AG10803 (cell line): Measurements from ENCODE around the gene SEC31A.
"Not testable (repeated sequence)": the region's sequence is repeated elsewhere in the genome, so short reads cannot be mapped to it uniquely, and the experiment has no call there.

ENCODE experiments used
- DNase-seq: peaks from one replicate; pipeline ENCODE4 v3.0.0; 2010; ENCODE audit warnings: low read depth
- H3K4me3 ChIP-seq: 2 replicates; pipeline ENCODE4 v1.5.1; 2011; ENCODE audit warnings: mild to moderate bottlenecking, low read length, control low read depth
- CTCF ChIP-seq: conservative IDR thresholded peaks from 2 replicates; pipeline ENCODE4 v1.5.1; 2011; ENCODE audit warnings: mild to moderate bottlenecking, low read length, control low read depth, inconsistent platforms

SEC31A gene

GRCh38 chr4:82919386-82919785 lies 28.4 kb upstream of the SEC31A start:
- no peak for DNase-seq
- TF ChIP-seq CTCF = no peak
- no peak overlapping the region for H3K4me3 ChIP-seq

DNA sequence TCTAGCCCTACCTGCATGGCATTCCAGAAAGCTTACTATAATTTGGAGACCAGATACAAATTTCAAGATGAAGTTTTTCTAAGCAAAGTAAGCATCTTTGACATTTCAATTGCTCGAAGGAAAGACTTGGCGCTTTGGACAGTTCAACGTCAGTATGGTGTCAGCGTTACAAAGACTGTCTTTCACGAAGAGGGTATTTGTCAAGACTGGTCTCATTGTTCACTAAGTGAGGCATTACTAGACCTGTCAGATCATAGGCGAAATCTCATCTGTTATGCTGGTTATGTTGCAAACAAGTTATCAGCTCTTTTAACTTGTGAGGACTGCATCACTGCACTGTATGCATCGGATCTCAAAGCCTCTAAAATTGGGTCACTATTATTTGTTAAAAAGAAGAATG lies 27.1 kb upstream of the SEC31A start:
- no peak for DNase-seq
- H3K4me3 ChIP-seq = no peak overlapping the region
- no peak for TF ChIP-seq CTCF

DNA sequence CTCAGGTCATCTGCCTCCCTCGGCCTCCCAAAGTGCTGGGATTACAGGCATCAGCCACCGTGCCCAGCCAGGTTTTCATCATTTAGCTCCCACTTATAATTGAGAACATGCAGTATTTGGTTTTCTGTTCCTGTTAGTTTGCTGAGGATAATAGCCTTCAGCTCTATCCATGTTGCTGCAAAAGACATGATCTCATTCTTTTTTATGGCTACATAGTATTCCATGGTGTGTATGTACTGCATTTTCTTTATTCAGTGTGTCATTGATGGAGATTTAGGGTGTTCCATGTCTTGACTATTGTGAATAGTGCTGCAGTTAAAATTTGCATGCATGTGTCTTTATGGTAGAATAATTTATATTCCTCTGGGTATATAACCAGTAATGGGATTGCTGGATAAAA lies 23.0 kb upstream of the SEC31A start:
- H3K4me3 ChIP-seq, DNase-seq: not testable (repeated sequence)

GRCh38 chr4:82913305-82913704 lies 22.4 kb upstream of the SEC31A start:
- DNase-seq = peak; percentile 11
- no peak overlapping the region for H3K4me3 ChIP-seq
- no peak for TF ChIP-seq CTCF

- no peak overlapping the region for H3K4me3 ChIP-seq
- no peak for DNase-seq
- TF ChIP-seq CTCF = no peak
Measured at GRCh38 chr4:82909326-82909725, 18.4 kb upstream of the SEC31A start.

DNA sequence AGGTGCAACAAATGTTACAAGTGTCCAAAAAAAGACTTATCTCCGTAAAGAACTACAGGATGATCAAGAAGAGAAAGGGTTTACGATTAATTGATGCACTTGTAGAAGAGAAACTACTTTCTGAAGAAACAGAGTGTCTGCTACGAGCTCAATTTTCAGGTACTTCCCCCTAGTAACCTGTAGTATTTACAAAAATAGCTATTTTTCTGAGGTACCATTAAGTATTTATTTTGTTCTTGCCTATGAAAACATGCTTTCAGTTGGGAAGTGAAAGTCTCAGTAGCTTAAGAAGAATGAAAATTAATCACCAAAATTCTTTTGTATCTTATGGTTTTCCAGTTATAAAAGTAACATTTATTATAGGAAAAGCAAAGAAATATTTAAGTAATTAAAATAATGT lies 15.5 kb upstream of the SEC31A start:
- no peak for TF ChIP-seq CTCF
- H3K4me3 ChIP-seq = no peak overlapping the region
- DNase-seq = no peak

GRCh38 chr4:82905205-82905604 lies 14.3 kb upstream of the SEC31A start:
- no peak overlapping the region for H3K4me3 ChIP-seq
- DNase-seq = peak; percentile 25
- TF ChIP-seq CTCF = no peak

- H3K4me3 ChIP-seq = no peak overlapping the region
- no peak for DNase-seq
- TF ChIP-seq CTCF = no peak
Measured at GRCh38 chr4:82903737-82904136, 12.8 kb upstream of the SEC31A start.
